Stimulated activated CD8-positive, alpha-beta memory T cell treated with anti-CD3 and anti-CD28 coated beads, Interleukin-12 subunit alpha, Interleukin-12 subunit beta, amount 100 ng/mL, for 1 hour (primary cell): ENCODE measurements around the gene ZNF236.

ENCODE experiments used
- DNase-seq: peaks from one replicate; pipeline ENCODE4 v3.0.0-alpha.2; 2020; ENCODE audit warnings: low read depth

Gene ZNF236

GRCh38 chr18:76859474-76860339 lies 37.4 kb downstream of the ZNF236 start:
- DNase-seq: no peak

GRCh38 chr18:76860411-76860810 lies 38.1 kb downstream of the ZNF236 start:
- DNase-seq: no peak

GRCh38 chr18:76866666-76867065 lies 44.3 kb downstream of the ZNF236 start:
- DNase-seq: no peak

GRCh38 chr18:76873311-76873710 lies 51.0 kb downstream of the ZNF236 start:
- no peak for DNase-seq

GRCh38 chr18:76873713-76874112 lies 51.4 kb downstream of the ZNF236 start:
- no peak for DNase-seq

- DNase-seq: no peak
These were observed 52.5 kb downstream of the ZNF236 start for GRCh38 chr18:76874642-76875389.

- no peak for DNase-seq
These were observed 53.3 kb downstream of the ZNF236 start for GRCh38 chr18:76875390-76876325.

- no peak for DNase-seq
These were observed 56.1 kb downstream of the ZNF236 start for GRCh38 chr18:76878426-76878825.

- no peak for DNase-seq
These were observed 57.7 kb downstream of the ZNF236 start for GRCh38 chr18:76880026-76880425.

- DNase-seq: no peak
These were observed 59.4 kb downstream of the ZNF236 start for GRCh38 chr18:76881744-76882143.

GRCh38 chr18:76882146-76882545 lies 59.8 kb downstream of the ZNF236 start:
- no peak for DNase-seq

- DNase-seq: no peak
These were observed 62.6 kb downstream of the ZNF236 start for GRCh38 chr18:76885001-76885400.

- no peak for DNase-seq
These were observed 63.8 kb downstream of the ZNF236 start for GRCh38 chr18:76886112-76886511.

- DNase-seq: no peak
These were observed 66.8 kb downstream of the ZNF236 start for GRCh38 chr18:76889091-76889699.

GRCh38 chr18:76892832-76893231 lies 70.5 kb downstream of the ZNF236 start:
- DNase-seq: no peak

- no peak for DNase-seq
These were observed 72.4 kb downstream of the ZNF236 start for GRCh38 chr18:76894566-76895346.

- DNase-seq: no peak
These were observed 73.1 kb downstream of the ZNF236 start for GRCh38 chr18:76895498-76895897.

- DNase-seq: no peak
These were observed 74.3 kb downstream of the ZNF236 start for GRCh38 chr18:76896677-76897076.

- no peak for DNase-seq
These were observed 74.9 kb downstream of the ZNF236 start for GRCh38 chr18:76897257-76897656.

- DNase-seq: no peak
These were observed 81.0 kb downstream of the ZNF236 start for GRCh38 chr18:76903386-76903785.

- DNase-seq: no peak
These were observed 83.5 kb downstream of the ZNF236 start for GRCh38 chr18:76905821-76906220.
